NCI-H82 (cell line): ENCODE results near the gene CPAMD8.
A peak's percentile ranks its signal among the peaks of the same experiment; 100 is the strongest.

Experiments
- DNase-seq: peaks from one replicate; lab custom pipeline; 2025; lab: John Stamatoyannopoulos, UW

CPAMD8 gene

DNA sequence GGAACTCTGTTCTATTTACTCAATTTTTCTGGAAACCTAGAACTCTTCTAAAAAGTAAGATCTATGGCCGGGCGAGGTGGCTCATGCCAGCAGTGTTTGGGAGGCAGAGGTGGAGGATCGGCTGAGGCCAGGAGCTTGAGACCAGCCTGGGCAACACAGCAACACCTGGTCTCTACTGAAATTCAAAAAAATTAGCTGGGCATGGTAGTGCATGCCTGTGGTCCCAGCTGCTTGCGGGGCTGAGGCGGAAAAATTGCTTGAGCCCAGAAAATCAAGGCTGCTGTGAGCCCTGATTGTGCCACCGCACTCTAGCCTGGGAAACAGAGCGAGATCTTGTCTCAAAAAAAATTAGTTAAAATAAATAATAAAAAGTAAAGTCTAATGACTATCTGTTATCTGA lies 109.2 kb downstream of the CPAMD8 start:
- no peak for DNase-seq

DNA sequence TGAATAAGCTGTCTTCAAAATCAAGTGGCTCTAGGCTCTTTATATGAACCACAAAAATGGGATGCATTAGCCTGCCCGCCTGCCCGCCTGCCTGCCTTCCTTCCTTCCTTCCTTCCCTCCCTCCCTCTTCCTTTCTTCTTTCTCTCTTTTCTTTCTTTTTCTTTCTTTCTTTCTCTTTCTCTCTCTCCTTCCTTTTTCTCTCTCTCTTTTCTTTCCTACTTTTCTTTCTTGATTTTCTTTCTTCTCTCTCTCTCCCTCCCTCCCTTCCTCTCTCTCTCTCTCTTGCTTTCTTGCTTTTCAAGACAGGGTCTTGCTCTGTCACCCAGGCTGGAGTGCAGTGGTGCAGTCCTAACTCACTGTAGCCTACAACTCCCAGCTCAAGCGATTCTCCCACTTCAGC lies 110.9 kb downstream of the CPAMD8 start:
- no peak for DNase-seq

DNA sequence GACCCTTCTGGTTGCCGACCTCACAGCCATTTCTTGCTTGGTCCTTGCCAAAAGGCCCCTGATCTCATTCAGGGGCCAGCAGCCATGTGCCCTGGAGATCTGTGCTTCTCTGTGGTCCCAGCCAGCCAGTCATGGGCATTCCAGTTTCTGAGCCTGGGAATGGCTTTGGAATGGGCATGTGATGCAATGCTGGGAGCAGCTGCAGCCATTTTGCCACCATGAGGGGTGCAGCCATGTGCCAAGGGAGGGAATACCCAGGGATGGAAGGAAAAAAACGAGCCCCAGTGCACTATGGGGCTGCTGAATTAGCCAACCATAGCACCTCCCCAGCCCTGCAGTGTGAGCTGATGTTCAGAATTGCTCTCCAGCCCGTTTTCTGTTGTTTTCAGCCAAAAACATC lies 111.5 kb downstream of the CPAMD8 start:
- DNase-seq: no peak

DNA sequence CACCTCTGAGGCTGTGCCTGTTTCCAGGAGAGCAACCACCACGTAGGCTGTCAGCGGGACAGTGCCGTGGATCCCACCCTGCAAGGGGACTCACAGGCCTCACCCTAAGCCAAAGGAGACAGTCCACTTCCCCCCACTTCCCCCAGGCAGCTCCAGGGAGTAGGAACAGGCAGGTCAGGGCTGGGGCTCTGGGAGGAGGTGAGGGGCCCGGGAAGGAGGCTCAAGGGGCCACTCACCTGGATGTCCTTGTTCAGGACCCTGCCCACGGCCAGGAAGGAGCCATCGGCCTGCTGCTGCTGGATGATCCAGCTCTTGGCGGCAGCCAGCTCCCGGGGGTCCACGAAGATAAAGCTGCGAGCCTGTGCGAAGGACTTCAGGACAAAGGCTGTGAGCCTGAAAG lies 112.2 kb downstream of the CPAMD8 start:
- DNase-seq: no peak

DNA sequence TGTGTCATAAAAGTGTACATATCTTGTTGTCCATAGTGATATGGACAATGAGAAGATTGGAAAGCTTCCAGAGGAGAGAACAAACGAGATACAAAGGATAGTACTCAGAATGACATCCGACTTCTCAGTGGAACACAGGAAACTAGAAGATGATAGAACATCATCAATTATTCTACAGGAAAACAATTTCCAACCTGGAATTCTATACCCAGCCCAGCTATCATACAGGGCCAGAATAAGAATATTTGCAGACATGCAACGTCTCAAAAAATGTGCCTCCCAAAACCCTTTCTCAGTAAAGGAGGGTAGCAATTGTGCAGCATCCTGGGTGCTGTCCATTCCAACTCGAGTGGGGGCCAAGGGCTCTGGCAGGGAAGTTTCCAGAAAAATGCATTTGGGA lies 113.8 kb downstream of the CPAMD8 start:
- DNase-seq: no peak

DNA sequence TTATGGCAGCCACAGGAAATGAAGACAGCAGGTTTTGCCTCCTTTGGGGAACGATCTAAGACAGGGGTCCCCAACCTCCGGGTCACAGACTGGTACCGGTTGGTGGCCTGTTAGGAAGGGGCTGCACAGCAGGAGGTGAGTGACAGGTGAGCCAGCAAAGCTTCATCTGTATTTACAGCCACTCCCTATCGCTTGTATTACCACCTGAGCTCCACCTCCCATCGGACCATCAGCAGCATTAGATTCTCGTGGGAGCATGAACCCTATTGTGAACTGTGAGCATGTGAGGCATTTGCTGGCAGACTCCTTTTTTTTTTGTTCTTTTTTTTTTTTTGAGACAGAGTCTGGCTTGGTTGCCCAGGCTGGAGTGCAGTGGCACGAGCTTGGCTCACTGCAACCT lies 115.6 kb downstream of the CPAMD8 start:
- no peak for DNase-seq

DNA sequence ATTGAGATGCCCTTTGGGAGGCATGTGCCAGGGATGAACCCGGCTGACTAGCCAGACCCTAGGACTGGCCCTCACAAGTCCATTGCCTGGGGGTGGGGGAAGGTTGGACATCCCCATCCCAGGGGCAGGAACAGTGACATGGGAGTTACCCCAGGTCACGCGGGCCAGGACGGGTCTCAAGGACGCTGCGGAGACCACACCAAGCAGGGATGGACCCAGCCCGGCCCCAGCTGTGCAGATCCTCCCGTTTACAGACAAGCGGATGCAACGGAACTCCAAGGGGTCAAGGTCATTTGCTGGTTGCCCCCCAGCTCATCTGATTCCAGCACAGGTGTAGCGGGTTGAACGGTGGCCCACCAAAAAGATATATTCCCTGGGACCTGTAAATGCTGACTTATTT lies 117.9 kb downstream of the CPAMD8 start:
- DNase-seq: no peak

DNA sequence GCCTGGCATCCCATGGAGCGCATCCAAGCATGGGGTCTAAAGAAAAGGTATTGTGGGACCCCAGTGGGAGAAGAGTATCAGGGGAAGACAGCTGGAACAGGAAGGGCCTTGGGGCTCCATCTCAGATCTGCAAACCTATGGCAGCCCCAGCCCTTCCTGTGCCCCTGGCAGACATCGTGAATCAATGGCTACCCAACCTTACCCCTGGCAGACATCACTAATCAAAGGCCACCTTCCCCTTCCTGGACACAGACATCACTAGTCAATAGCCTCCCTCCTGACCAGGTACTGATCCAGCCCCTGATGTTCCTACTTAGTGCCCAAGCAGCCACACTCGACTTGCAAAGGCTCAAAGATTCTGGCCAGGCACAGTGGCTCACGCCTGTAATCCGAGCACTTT lies 122.0 kb downstream of the CPAMD8 start:
- DNase-seq: no peak

DNA sequence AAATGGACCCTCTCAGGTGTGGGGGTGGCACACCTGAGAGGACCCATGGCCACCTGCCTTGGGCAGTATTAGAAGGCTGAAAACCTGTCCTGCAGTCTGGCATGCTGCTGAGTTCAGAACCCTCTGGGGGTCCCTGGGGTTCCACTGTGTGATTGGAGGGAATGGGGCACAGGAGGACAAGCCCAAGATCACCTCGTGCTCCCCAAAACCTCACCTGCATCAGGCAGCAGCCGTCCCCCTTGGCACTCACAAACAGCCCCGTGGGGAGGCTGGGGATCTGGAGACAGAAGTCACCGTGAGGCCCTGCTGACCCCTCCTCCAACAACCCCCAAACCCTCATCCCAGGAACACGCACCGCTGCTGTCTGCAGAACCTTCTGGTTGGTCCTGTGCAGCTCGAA lies 123.3 kb downstream of the CPAMD8 start:
- DNase-seq: no peak

DNA sequence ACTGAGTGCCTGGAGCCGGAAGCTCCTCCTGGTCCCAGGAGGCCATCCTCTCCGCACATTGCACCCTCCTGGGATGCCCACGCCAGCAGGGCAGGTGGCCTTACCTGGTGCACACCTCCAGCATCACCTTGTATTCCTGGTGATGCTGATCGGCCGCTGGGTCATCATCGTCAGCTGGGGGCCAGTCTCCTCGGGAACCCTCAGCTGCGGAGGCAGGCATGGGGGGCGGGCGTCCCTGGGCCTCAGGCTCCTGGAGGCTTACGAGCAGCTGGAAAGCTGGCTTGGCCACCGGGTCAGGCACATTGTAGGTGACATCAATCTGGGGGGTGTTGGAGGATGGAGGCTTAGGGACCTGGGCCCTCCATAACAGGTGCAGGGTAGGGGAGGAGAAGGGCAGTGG lies 124.1 kb downstream of the CPAMD8 start:
- no peak for DNase-seq

DNA sequence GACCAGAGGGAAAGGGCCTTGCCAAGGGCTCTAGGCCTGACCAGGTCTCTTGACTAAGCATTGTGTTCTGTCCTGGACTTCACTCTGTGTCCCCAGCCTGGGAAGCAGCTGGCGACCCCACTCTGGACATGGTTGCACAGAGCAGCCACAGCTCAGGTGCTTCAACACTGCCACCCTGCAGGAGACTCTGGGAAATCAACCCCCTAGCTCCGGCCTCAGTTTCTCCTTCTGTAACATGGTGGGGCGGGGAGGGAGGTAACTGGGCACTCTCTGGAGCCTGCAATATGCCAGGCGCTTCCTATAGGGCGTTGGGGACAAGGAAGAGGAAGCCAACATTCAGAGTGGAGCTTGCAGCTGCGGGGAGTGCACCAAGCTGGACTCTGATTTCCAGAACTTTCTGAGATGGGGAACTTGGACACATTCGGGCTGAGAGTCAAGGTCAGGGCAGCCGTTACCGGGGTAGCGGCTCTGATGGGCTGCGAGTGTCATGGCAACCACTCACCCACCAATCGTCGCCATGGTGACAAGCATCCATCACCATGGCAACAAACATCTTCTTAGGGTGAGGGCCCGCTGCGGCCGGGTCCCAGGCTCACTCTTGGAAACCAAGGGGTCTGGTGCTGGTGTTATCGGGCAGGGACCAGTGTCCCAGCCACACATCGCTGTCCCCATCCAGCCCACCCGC lies 125.0 kb downstream of the CPAMD8 start:
- DNase-seq: peak; percentile 35

DNA sequence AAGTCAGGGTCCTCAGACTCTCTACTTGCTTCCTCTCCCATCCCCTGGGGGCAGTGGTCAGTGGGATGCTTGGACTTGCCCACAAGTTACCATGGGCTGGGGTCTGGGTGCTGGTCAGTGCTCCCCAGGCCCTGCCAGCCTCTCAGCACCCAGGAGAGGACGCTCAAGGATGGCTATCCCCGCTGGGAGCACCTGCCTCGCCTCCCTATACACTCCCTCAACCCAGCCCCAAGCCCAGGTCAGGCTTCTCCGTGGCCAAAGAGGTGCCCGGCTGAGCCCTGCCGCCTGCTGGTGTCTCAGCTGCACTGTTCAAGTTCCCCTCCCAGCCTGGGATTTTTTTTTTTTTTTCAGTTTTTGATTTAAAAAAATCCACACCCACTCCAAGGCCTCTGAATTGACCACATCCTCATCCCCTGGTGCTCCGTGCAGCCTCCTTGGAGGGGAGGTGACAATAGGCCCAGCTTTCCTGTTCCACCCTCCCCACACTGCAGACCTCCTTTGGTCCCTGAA lies 127.0 kb downstream of the CPAMD8 start:
- DNase-seq: peak; percentile 42

DNA sequence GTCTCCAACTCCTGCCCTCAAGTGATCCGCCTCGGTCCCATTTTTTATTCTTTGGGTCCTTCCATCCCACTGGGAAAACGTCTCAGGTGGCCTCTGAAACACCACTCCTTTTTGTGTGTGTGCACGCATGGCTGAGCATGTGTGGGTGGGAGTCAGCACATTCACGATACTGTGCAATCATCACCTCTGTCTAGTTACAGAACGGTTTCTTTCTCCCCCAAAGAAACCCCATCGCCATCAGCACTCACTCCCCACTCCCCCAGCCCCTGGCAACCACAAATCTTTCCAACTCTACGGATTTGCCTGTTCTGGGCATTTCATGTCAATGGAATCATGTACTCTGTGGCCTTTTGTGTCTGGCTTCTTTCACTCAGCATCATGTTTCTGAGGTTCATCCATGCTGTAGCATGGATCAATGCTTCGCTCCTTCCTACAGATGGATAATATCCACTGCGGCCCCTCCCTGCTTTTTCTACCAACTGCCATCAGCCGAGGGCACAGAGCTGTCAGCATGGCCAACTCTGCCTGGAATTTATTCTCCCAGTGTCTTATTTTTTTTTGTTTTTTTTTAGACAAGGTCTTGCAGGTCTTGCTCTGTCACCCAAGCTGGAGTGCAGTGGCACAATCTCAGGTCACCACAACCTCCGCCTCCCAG lies 128.1 kb downstream of the CPAMD8 start:
- no peak for DNase-seq

DNA sequence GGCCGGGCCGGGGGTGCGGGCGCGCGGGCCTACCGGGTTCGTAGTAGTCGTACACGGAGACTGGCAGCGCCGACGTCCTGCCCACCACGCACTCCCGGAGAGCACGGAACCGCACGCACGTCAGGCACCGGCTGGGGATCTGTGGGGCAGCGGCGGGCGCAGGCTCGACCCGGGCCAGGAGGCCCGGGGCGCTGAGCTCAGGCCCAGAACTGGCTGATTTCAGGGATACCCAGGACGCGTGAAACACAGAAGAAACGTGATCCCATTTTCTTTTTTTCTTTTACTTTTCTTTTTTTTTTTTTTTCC lies 128.8 kb downstream of the CPAMD8 start:
- DNase-seq: no peak

DNA sequence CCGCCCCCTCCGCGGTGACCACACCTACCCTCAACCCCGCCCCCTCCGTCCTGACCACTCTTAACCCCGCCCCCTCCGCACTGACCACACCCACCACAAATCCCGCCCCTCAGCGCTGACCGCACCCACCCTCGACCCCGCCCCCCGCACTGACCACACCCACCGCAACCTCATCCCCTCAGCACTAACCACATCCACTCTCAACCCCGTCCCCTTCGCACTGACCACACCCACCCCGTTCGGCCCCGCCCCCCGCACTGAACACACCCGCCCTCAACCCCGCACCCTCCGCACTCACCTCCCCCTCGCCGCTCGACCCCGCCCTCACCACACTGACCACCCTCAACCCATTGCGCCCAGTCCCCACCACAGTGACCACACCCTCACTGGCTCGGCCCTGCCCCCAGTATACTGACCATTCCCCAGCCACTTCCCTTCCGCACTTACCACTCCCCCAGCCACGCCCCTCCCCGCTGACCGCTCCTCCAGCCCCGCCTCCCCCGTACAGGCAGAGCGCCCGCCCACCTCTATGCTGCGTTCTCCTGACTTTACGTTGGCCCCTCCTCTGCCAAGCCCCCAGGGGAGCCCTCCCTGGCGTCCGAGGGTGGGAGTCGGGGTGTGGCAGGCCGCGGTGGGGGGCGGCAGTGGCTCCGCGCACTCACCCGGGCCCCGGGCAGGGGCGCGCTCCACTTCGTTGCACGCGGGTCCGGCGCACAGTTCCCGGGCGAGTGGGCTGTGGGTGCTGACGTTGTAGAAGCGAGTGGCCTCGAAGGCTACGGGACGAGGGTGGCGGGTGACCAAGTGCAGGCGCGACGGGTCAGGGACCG lies 129.4 kb downstream of the CPAMD8 start:
- DNase-seq: peak; percentile 87

DNA sequence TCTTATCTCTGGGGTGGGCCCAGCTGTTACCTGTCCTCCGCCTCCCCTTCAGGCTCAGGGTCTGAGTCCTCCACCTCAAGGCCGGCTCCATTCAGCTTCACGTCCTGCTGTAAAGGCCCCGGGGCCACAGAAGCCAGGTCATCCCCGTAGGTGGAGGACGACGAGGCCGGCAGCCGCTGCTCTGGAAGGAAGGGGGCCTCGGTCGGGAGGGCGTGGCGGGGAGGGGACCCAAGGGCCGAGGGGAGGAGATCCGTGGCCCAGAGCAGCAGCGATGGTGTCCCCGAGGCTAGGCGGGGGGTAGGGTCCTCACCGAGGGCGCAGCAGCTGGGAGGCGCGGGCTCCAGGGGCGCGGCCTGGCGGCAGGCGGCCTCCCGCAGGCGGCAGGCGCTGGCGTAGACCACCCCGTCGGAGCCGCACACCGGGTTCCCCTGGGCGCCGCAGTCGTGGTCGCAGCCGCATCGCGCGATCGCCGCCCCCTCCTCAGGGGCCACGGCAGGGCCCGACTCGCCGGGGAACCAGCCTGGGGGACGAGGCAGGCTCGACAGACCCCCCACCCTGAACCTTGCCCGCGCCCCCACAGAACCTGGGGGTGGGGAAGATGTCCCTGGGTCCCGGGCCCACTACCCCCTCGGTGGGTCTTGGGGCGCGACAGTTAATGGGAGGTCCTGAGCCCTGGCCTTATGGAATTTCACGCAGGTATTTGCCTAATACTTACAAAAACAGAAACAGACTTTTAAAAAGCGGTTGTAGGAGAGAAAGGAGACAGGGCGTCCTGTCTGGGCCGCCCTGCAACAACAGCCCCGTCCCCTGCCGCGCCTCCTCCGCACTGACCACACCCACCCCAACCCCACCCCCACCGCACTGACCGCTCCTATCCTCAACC lies 130.2 kb downstream of the CPAMD8 start:
- peak; percentile 60 for DNase-seq

DNA sequence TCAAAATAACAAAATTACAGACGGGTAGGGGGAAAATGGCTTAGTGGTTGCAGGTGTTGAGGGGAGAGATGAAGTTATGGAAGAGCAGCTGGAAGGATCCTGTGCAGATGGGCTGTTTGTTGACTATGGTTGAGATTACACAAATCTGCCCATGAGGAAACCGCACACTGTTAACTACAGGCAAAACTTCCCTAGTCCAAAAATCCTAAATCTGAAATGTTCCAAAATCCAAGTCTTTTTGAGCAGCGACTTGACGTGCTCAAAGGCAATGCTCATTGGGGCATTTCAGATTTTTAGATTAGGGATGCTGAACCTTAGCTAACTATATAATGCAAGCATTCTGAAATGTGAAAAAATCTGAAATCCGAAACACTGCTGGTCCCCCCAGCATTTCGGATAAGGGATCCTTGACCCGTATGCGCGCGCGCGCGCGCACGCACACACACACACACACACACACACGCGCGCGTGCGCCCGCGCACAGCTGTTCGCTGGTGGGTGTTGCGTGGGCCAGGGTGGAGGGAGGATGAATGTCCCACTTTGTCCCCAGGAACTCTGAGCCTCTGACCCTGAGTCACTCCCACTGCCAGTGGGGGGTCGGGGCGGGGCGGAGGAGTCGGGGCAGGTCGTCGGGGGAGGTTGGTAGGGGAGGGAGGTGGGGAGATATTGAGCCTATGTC lies 131.0 kb downstream of the CPAMD8 start:
- peak; percentile 73 for DNase-seq

DNA sequence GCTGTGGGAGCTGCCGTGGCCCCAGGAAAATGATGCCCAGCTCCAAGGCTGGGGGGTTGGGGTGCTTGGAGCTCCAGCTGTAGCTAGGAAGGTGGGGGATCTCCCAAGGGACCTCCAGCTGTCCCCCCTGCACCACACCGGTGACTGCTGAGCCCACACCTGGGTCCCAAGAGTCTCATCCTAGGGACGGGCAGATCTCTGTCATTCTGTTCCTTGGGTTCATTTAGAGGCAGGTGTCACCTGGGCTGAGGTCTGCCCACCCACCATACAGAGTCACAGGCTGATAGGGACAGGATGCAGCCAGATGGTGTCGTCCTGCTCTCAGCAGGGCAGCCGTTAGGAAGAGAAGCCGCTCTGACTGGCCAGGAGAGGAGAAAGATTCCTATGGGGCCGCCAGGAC lies 132.5 kb downstream of the CPAMD8 start:
- DNase-seq: peak; percentile 24

DNA sequence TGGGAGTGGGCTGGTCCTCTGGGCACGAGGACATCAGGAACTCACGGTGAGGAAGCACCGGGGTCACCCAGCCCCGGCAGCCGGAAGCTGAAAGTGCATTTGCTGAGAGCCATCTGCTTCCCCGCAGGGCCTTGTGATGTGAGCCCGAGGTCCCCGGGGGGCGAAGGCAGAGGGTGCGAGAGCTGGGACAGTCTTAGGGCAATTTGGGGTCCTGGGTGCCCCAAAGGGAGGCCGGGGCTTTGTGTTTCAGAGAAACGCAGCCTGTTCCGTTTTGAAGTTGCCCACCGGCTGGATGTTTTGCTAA lies 133.0 kb downstream of the CPAMD8 start:
- peak; percentile 27 for DNase-seq

DNA sequence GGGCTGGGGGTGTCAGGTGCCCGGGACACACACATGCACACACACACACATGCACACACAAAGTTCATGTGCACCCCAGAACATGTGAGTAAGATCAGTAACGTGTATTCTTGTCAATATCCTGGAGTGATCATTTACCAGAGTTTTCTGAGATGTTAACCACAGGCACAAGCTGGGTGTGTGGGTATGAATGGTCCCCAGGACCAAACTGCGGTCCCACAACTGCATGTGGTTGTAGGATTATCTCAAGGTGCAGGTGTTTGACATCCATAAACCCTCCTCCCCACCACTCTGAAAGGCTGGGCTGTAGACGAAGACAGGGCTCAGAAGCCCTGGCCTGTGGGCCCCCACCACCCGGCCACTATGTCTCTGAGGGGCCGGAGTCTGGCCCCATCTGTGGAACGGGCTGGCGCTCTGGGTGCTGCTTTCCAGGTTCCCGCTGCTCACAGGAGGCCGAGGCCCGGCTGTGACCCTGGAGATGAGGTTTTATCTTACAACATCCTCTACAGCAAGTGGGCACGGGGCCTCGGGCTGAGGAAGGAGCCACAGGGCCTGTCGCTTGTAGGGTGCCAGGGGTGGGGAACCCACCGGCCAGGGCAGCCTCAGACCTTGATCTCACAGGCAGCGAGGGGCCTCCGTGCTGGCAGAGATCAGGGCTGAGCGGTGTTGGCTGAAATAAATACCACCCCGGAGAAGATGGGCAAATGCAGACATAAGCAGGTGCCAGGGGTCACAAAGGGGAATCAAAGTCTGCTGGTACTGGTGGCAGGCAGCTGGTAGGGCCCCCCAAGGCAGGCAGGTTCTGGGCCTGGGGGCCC lies 133.5 kb downstream of the CPAMD8 start:
- DNase-seq: no peak

DNA sequence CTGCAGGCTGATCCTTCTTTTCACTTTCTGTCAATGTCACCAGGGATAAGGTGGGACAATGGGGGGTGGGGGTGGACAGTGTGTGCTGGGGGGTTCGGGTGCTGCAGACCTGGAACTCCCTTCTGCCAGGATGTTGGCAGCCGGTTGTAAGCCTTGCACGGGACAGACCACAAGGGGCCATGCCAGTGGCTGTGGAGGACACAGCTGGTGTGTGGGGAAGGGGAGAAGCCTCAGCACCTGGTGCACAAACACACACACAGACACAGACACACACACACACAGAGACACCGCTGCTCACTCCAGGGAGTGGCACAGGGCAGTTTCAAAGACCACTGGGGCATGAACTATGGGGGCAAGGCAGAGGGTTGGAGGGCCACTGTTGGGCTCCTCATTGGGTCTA lies 134.2 kb downstream of the CPAMD8 start:
- DNase-seq: no peak
